Suprapubic skin (tissue), 3 donors: ENCODE measurements around the gene CEP44.

ENCODE experiments used
- POLR2A ChIP-seq, 2 donors: fragments of 450-650 bp; IDR thresholded peaks; one replicate each; pipeline ENCODE4 v1.6.1; 2017; ENCODE audit warnings: antibody characterized with exemption in 2 of 2, mild to moderate bottlenecking in 2 of 2, moderate library complexity in 2 of 2
- TF ChIP-seq, protein P1 (sequence below), 2 donors: fragments of 200-600 bp in 1 of 2; fragments of 450-650 bp in 1 of 2; sonication (generic) in 1 of 2; IDR thresholded peaks; one replicate each; pipeline ENCODE4 v1.5.1; 2016 to 2019; ENCODE audit warnings: antibody characterized with exemption in 2 of 2, mild to moderate bottlenecking in 1 of 2, moderate library complexity in 1 of 2

DNA sequence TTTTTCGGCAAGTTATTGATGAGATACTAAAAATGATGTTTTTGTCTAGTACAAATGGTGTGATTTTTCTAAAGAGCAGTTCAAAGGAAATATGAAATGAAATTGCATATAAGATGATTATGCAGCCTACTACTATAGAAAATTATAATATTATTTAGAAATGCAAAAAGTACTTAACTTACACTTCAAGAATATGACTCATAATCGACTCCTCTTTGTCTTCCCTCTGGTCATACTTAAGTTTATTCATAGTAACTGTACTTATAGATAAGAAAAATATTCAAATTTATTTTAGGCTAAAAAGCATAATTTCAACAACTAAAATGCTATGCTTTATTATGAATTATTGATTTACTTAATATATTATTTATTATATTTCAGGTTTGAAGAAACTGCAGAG, 33.2 kb downstream of the CEP44 start:
- TF ChIP-seq, protein P1, sequence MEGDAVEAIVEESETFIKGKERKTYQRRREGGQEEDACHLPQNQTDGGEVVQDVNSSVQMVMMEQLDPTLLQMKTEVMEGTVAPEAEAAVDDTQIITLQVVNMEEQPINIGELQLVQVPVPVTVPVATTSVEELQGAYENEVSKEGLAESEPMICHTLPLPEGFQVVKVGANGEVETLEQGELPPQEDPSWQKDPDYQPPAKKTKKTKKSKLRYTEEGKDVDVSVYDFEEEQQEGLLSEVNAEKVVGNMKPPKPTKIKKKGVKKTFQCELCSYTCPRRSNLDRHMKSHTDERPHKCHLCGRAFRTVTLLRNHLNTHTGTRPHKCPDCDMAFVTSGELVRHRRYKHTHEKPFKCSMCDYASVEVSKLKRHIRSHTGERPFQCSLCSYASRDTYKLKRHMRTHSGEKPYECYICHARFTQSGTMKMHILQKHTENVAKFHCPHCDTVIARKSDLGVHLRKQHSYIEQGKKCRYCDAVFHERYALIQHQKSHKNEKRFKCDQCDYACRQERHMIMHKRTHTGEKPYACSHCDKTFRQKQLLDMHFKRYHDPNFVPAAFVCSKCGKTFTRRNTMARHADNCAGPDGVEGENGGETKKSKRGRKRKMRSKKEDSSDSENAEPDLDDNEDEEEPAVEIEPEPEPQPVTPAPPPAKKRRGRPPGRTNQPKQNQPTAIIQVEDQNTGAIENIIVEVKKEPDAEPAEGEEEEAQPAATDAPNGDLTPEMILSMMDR (IDR thresholded peaks at IDR 0.05): no peak
- TF ChIP-seq POLR2A (IDR thresholded peaks at IDR 0.05): no peak
